ENCODE measurements around the gene HEATR3.

- TF ChIP-seq CTCF (IDR thresholded peaks at IDR 0.05; ENCODE audit: low read depth, low read length, poor library complexity, severe bottlenecking): no peak
- no peak for TF ChIP-seq EZH2phosphoT487 (IDR thresholded peaks at IDR 0.05; ENCODE audit: borderline replicate concordance, low read length)
These were observed 25.1 kb upstream of the HEATR3 start for GRCh38 chr16:50040710-50041109.

All from DOHH2 (cell line).